ENCODE data around the gene PNMA6E. TPM values are rescaled to one million over a fixed set of nuclear protein-coding genes. Genes with fewer than 3 reads are reported as not detected.
A peak's percentile ranks its signal among the peaks of the same experiment; 100 is the strongest.

The PNMA6E gene
- polyA plus RNA-seq (ENCODE audit: insufficient read length), result not detected
- long read RNA-seq, donor 1, result 0 reads
- long read RNA-seq, donor 2, result 0 reads
- long read RNA-seq, donor 3, result 0 reads
- long read RNA-seq, donor 4, result 0 reads
- long read RNA-seq, donor 5, result 0 reads
- long read RNA-seq, donor 6, result 0 reads
- long read RNA-seq, donor 7, result 0 reads
- long read RNA-seq, donor 8, result 0 reads

DNA sequence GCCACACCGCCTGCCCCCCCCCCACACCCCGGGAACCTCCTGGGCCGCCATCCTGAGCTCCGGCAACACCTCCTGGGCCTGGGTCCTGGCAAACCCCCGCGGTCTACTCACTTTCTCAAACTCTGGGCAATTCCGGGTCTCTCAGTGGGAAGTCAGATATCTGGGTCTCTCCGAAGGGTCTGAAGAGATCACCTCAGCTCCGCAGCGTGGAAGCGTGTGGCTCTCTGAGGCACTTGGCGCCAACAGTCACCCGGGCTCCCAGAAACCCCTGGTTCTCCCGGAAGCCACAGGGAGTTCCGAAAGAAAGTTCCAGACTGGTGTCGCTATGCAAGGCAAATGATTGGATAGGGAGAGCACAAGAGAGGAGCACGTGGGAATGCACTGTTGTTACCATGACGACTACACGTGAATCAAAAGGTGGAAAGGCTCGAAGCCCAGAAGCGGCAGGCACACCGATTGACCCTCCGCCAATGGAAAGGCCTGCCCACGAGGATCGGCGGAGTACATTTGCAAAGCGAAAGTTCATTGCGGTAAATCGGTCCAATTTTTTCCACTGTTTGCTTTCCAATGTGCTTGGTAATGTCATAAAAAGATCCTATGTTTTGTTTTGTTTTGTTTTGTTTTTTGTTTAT, at the start of gene PNMA6E:
Gene PNMA6E (minus strand): TSS at position 218 of the 632 bp plus-strand sequence. CDS start 2,501 bp downstream, outside the sequence.
- DNase-seq, result no peak

DNA sequence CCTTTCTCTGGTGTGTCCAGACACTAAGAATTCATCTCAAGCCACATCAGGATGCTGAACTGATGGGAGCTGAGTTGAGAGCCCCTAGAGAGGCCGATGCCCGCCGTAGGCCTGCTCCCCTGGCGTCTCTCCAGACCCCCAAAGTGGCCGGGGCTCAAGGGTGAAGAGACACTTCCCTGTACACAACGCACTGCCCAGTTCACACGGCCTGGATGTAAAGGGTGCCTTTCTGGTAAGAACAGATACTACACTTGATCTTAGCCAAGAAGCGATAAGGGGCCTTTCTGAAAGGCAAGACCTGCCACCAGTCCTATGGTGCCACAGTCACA, 49.8 kb upstream of the PNMA6E start:
- DNase-seq, result no peak

DNA sequence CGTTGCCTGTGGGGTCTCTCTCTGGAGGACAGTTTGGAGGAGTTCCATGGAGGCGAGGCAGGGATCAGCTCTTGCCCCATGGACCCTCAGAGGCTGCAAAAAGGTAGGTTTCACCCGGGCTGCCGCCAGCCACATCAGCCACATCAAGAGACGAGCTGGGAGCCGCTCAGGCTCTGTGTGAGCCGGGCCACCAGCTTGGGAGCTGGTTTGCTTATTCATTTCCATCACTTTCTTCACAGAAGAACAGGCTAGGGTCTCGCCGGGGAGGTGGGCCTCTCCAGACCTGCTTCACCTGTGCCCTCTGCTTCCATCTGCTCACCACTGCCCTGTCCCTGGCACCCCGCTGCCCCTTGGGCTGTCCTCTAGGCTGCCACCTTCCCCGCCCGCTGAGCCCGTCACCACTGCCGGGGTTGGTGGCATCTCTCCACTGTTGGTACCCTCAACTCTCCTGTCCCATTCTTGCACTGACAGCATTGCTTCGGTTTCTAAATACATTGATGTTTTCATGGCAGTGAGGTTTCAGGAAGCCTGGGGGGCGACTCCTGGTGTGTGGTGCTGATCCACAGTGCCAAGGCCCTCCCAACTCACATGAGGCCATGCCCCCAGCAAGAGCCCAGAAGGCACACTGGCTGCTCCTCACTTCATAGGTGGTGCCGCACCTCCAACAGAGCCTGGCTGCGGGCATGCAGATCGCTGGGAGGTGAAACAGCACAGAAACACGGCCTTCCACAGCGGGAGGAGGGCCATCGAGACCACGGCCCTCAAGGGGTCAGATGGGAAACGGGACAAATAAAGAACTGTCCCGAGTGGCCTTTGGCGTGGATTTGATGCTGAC, 49.2 kb upstream of the PNMA6E start:
- DNase-seq, result no peak

DNA sequence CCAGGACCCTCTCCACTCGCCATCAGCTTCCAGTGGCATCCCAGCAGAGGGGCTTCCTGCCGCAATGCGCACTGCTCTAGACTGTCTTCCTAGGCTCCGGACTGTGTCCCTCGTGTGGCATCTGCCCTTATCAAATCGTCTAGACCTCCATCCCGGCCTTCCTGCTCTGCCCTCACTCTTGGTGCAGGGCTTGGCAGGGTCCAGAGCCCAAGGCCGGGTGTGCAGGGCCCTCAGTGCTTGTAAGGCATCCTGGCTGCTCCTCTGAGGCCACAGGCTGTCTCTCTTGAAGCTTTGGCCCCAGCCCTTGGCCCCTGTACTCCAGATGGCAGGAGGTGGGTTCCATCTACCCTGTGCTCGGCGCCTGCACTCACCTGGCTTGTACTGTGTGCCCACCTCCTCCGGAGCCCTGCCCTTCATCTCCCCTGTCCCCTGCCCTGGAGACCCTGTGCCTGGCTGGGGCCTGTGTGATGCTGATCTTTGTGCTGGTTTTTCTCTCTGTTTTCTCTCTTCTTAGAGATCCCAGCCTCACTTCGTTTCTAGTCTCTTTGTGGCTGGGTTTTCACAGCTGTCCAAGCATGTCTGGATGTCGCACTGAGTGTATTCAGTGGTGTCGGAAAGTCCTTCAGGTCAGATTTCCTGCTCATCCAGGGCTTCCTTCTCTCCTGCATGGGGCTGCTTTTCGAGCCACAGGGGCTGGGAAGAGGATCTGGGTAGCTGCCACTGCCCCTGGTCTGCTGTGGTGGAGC, 48.4 kb upstream of the PNMA6E start:
- no peak for DNase-seq

DNA sequence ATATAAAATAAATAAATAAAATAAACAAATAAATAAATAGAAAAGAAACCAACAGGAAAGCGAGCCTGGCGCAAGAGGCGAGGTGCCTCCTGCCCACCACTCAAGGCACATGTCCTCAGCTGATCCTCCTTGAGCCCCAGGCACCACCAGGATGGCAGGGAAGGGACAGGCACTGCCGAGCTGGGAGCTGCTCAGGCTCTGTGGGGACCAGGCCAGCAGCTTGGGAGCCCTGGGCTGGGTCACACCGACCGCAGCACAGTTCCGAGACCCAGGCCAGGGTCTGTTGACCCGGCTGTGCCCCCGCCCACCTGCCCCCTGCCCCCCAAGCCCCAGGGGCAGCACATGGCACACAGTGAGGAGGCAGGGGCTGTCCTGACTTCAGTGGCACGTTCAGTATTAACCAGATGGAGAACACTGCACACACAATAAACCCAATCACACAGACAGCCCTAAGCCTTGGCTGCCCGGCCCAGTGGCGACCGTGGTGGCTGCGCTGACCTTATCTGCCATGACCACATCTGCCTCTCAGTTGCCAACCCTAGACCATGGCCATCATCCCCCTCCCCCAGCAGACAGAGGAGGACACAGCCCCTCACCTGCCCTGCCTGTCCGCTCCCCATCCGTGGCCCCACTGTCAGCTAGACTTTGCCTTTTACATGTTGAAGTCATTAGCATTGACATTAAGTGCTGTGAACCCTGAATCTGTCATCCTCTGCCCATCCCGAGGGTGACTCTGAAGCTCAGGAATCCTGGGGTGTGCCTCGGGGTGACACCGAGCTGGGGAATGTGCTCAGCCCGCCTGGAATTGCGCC, 47.6 kb upstream of the PNMA6E start:
- no peak for DNase-seq

DNA sequence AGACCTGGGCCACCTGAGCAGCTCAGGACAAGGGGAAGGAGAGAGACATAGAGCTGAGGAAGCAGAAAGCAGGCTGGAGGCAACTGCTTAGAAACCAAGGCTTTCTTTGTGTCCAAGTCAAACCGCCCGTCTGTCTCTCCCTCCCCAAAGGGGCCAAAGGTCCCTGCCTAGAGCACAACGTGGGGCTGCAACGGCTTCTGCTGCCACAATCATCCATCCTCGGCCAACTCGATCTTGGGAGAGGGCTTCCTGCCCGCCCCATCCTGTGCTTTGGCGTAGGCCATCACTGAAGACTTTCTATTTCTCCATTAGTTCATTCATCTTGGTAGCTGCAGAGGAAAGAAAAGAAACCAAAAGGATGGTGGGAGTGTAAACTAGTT, 46.4 kb upstream of the PNMA6E start:
- DNase-seq, result no peak

DNA sequence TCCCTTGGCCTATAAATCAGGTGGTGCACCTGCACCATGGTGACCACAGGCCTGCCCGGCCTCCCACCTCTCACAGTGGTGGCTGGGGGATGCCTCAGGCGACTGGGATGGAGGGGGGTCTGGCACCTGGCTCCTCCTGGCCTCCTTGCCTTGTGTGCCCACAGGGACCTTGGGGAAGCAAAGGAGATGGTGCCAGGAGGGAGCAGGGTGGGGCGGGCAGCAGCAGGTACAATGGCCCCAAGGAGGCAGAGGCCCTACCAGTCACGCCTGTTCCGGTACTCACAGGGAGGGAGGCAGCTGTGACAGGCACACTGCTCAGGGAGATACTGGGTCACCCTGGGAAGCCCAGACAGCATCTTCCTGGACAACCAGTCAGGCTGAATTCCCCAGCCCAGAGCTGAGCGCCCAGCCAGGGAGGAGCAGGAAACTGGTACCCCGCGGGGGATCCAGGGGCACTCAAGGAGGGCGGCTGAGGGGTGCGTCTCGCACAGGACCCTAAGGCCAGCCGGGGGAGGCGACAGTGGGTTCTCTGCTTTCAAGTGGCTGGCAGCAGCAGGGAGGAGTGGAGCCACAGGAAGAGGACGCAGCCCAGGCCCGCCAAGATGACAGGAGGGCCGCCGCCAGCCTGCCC, 45.9 kb upstream of the PNMA6E start:
- no peak for DNase-seq

DNA sequence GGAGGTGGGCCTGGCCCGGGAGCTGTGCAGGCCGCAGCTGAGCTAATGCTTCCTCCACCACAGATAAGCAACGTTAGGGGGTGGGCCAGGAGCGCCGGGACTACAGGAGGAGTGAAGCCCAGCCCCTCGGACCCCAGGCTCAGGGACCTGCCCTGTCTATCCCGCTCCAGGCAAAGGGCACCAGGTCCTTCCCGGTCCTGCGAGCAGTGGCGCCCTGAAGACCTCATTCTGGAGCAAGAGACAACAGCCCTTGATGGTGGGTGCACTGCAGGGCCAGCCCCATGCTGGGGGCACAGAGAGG, 45.4 kb upstream of the PNMA6E start:
- no peak for DNase-seq

DNA sequence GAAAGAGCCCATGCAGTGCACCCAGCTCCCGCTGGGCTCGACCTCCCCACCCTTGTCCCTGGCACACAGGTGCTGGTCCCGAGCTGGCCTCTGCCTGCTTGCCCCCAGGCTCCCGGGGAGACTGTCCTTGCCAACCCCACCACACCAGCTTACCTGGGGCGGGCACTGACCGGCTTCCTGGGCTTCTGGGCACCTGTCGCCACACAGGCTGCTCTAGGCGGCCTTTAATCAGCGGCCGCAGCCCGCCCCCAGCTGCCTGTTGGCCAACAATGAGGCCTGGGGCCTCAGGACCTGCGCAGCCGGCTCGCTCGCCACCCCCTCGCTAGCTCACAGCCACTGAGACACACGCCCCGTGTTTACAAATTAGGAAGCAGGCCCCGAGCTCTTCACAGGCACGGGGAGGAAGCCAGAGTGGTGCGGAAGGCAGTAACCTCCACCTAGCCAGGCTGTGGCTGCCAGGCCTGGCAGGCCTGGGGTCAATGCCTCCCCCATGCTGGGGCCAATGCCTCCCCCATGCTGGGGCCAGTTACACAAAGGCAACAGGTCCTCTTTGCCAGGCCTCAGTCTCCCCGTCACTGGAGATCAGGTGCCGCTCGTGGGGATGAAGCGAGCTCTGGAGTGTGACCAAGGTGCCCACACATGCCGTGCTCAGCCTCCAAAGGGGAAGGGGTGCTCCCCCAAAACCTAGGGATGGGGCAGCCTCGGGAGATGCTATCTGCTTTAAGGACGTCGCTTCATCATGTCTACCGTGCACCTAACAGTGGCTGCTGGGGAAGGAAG, 44.9 kb upstream of the PNMA6E start, which contains the start of gene TREX2:
Gene TREX2 (minus strand): TSS at position 201 of the 780 bp plus-strand sequence. CDS start 626 bp downstream, outside the sequence.
- no peak for DNase-seq

DNA sequence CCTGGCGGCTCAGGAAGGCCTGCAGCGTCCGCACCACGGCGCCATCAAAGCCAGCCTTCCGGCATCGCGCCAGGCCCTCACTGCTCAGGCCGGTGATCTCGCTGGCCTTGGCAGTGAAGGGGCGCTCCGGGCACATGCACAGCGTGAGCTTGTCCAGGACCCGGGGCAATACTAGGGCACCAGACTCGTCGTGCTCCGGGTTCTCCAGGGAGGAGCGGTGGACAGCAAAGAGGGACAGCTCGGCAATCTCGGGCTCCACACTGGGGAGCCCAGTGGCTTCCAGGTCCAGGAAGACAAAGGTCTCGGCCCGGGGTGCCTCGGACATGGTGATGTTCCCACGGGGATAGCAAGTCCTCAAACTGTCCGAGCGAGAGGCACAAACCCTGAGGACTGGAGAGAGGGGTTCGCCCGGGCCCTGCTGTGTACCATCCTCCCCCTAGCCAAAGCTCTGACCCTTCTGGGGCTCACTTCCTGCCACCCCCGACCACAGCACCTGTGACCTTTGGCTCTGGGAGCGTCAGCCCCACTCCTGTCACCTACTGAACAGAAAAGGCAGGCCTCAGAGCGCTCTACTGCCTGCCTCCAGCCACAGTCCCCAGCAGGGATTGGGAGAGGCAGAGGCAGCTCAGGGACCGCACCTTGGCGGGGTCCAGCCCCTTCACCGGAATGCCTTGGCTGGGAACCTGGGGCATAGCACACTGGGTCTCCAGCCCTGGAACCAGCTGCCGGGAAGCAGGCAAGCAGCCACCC, 44.1 kb upstream of the PNMA6E start:
- DNase-seq, result no peak

DNA sequence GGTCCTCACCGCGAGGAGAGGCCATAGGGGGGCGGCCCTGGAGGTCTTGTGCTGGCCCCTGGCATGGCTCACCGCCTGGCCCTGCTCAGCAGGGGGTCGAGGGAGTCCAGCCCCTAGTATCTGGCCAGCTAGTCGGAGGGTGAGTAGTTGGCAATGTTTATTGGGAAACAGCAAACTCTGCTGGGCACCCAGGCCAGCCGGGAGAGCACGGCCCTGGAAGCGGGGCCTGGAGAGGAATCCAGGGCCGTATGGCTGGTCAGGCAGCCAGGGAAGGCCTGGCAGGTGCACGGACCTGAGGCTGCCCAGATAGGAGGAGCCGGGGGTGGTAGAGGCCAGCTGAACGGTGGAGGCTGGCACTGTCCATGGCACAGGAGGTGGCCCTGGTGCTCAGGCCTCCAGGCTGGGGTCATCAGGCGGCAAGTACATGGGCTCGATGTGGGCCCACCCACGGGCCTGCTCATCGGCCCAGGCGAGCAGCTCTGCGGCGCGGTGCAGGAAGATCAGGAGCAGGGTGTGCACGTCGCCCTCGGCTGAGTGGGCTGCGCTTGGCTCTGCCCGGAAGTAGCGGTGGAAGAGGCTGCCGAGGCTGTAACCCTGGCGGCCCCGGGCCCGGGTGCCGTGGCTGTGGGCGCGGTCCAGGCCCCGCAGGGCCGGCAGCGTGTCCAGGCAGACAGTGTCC, 43.3 kb upstream of the PNMA6E start:
- no peak for DNase-seq

DNA sequence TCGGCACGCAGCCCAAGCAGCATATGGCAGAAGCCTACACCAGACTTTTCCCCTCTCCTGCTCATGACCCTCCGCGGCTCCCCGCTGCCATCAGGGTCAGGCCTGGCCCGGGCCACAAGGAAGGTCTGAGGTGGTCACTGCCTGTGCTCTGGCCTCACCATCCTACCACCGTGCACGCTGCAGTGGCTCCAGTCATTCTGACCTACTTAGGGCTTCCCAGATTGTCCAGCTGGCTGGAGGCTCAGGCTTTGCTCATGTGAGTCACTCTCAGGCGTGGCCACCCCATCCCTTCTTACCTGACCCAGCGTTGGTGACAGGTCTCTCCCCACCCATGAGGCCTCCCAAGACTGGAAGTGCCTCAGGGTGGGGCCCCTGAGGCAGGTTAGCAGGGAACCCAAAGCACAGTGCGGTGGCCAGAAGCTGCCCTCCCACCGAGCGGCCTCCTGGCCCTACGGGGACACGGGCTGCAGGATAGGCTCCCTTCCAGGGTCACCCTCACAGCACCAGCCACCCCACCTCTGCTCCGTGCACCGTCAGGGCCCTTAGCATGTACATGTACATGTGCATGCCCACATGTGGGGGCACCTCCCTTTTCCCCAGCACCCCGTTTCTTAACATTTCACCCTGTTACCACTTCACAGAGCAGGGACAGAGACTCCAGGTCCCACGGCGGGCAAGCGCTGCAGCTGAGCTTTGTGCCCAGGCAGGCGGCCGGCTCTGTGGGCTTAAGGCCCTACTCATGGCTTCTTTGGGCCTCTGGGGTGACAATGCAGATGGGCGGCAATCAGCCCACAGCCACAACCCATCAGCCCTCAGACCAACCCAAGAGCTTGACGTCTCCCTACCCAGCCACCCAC, 42.6 kb upstream of the PNMA6E start:
- DNase-seq, result no peak

DNA sequence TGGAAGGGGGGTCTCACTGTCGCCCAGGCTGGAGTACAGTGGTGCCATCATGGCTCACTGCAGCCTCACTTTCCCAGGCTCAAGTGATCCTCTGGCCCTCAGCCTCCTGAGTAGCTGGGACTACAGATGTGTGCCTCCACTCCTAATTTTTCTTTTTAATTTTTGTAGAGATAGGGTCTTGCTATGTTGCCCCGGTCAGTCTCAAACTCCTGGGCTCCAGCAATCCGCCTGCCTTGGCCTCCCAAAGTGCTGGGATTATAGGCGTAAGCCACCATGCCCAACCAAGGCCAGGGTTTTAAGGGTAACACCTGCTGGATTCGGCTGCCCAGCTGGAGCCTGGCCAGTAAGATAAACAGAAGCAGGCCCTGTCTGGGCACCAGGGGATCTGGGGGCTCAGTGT, 41.3 kb upstream of the PNMA6E start:
- DNase-seq, result no peak

DNA sequence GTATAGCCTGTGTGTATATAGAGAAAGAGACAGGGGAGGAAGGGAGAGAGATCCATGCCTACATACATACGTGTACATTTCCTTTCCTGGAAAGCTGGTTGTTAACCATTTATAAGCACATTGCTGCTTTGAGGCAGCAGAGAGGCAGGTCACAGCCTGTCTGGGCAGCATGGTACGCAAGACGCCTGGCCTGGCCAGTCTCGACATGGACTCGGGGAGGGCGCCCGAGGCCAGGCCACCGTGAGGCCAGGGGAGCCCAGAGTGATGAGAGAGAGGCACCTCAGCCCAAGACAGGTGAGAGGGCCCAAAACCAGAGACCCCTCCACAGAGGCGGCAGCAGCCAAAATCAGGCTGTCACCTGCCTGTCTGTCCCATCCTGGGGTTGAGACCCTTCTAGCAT, 40.8 kb upstream of the PNMA6E start:
- no peak for DNase-seq

DNA sequence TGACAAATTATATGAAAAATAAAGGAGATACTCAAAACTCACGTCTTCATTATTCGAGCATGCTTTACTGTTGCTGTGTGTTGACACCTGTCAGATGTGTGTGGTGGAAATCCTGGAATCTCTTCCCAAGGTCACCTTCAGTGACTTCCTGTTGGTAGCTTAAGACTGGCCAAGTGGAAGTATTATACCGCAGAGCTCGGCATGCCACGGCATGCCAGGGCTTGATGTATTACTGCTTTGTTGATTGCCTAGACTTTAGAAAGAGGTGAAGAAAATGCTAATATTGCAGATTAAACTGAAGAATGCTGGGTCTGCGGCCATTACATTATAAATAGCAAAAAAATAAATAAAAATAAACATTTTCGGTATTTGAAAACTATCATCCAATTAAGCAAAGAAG, 40.1 kb upstream of the PNMA6E start:
- no peak for DNase-seq

DNA sequence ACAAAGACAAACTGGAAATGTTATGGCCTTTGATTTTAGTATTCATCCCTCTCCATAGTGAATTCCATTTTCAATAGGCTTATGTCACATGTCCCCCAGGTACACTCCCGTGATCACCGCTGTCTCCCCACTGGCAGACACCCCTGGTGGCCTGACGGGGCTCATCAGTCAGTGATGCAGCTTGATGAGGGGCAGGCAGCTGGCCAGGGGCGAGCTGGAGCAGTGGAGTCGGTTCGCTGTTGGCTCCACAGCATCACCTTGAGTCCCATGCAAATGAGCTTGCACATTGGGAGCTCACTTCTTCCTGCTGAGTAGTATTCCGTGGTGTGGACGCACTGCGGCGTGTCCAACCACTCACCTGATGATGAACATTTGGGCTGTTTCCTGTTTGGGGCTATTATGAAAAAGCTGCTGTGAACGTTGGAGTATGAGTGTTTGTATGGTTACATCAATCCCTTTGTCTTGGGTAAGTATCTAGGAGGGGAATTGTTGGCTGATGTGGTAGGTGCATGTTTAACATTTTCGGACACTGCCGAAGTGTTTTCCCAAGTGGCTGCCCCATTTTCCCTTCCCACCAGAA, 39.5 kb upstream of the PNMA6E start:
- no peak for DNase-seq

DNA sequence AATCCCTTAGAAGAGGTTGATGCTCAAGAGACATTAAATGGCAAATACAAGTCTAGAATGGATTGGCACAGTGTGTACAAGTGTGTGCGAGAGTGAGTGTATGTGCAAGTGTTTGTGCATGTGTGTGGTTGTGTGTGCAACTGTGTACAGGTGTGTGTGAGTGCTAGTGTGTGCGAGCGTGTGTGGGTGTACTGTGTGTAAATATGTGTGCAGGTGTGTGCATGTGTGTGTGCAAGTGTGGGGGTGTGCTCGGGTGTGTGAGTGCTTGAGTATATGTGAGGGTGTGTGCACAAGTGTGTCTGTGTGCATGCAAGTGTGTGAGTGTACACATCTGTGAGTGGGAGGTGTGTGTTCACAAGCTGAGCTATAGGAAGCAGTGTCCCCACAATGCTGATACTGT, 38.8 kb upstream of the PNMA6E start:
- DNase-seq, result no peak

DNA sequence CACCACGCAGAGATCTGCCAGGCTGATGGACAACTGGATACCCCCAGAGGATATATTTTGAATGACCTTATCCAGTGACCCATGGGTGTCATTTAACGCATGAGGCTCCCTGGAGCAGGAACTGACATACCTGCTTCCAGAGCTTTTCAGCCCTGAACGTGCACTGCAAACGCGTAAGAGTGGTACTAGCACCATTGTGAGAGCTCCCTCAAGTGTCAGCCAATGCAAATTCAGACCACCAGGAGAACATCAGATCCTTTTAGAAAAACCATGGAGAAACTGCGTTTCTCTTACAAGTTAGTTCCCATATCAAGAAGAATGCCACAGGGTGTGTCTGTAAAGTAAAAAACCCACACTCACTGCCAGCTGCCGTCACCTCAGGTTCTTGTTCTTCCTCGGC, 37.4 kb upstream of the PNMA6E start:
- DNase-seq, result peak; percentile 21

Measured in left kidney (tissue), 8 donors.